Measurements from ENCODE around the gene SMPX. TPM values are rescaled to one million over a fixed set of nuclear protein-coding genes. Genes with fewer than 3 reads are reported as not detected.

Gene SMPX
- total and polyA plus RNA-seq, 2 experiments from 2014 or later, result not detected

- TF ChIP-seq POLR2AphosphoS5 (IDR thresholded peaks at IDR 0.05; ENCODE audit: low read depth) (no peak), ZNF331 (CRISPR knock-in tag; IDR thresholded peaks at IDR 0.05; ENCODE audit: low read depth) (no peak), EZH2 (IDR thresholded peaks at IDR 0.05; ENCODE audit: low read depth, unreplicated experiment) (no peak), STAT1 (IDR thresholded peaks at IDR 0.05; ENCODE audit: unreplicated experiment) (no peak)
Observed at GRCh38 chrX:21725916-21726315, 32.0 kb downstream of the SMPX start (continued).

GRCh38 chrX:21725496-21725895, 32.4 kb downstream of the SMPX start:
- Histone ChIP-seq H3K36me3 (ENCODE audit: insufficient read depth) (no peaks in the 10 kb centered on the region), H3F3A (replicated peaks; ENCODE audit: low read depth) (no peaks in the 10 kb centered on the region), H3K79me2 (replicated peaks; ENCODE audit: insufficient read depth) (no peaks in the 10 kb centered on the region), H3K4me1 (ENCODE audit: insufficient read depth) (no peaks in the 10 kb centered on the region), H4K20me1 (replicated peaks; ENCODE audit: insufficient read depth) (no peaks in the 10 kb centered on the region), H3K4me3 (no peak overlapping the region), H2AFZ (no peak overlapping the region), H3K9me2 (ENCODE audit: insufficient read depth) (no peaks in the 10 kb centered on the region), H3K27me3 (ENCODE audit: insufficient read depth) (no peaks in the 10 kb centered on the region), H3K27ac (ENCODE audit: low read depth) (no peak overlapping the region), H3K4me2 (no peak overlapping the region)
- peak; percentile 53 for ATAC-seq
- DNase-seq (ENCODE audit: low spot score), result peak; percentile 62
- no peaks in the 10 kb centered on the region for H3K27me3 Mint-ChIP-seq (ENCODE audit: insufficient read depth, low read depth, poor library complexity)
- H3K4me1 Mint-ChIP-seq, result no peaks in the 10 kb centered on the region
- no peaks in the 10 kb centered on the region for H3K9me3 Mint-ChIP-seq
- no peaks in the 10 kb centered on the region for H3K36me3 Mint-ChIP-seq (ENCODE audit: low read depth)
- no peak overlapping the region for H3K27ac Mint-ChIP-seq
- H3K4me3 Mint-ChIP-seq, result no peak overlapping the region
- TF ChIP-seq STAT1 (IDR thresholded peaks at IDR 0.05; ENCODE audit: unreplicated experiment) (no peak), ZNF331 (CRISPR knock-in tag; IDR thresholded peaks at IDR 0.05; ENCODE audit: low read depth) (no peak)
- TF ChIP-seq, protein P1, sequence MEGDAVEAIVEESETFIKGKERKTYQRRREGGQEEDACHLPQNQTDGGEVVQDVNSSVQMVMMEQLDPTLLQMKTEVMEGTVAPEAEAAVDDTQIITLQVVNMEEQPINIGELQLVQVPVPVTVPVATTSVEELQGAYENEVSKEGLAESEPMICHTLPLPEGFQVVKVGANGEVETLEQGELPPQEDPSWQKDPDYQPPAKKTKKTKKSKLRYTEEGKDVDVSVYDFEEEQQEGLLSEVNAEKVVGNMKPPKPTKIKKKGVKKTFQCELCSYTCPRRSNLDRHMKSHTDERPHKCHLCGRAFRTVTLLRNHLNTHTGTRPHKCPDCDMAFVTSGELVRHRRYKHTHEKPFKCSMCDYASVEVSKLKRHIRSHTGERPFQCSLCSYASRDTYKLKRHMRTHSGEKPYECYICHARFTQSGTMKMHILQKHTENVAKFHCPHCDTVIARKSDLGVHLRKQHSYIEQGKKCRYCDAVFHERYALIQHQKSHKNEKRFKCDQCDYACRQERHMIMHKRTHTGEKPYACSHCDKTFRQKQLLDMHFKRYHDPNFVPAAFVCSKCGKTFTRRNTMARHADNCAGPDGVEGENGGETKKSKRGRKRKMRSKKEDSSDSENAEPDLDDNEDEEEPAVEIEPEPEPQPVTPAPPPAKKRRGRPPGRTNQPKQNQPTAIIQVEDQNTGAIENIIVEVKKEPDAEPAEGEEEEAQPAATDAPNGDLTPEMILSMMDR (conservative IDR thresholded peaks at IDR 0.05; ENCODE audit: low read depth in 2 of 2), result peak; percentile 62 to 77
- TF ChIP-seq, protein P2, sequence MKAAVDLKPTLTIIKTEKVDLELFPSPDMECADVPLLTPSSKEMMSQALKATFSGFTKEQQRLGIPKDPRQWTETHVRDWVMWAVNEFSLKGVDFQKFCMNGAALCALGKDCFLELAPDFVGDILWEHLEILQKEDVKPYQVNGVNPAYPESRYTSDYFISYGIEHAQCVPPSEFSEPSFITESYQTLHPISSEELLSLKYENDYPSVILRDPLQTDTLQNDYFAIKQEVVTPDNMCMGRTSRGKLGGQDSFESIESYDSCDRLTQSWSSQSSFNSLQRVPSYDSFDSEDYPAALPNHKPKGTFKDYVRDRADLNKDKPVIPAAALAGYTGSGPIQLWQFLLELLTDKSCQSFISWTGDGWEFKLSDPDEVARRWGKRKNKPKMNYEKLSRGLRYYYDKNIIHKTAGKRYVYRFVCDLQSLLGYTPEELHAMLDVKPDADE (IDR thresholded peaks at IDR 0.05), result no peak

DNA sequence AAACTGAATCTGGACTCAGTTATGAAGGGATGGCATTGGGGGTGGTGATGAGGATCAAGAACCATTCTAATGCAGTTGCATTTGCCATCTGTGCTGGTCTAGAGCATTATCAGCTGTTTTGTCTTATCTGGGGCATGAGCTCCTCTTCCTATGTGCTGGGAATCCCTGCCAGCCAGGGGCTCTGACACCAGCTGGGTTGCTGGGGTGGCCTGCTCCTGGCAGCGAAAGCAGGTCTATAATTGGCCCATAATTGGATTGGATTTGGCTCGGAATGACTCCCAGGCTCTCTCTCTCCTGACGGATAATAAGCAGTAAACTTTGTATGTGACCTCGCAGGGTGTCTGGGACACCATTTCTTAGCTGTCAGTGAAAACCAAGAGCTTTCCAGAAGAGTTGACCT, 34.1 kb downstream of the SMPX start:
- Histone ChIP-seq H3K4me2 (no peak overlapping the region), H3K79me2 (replicated peaks; ENCODE audit: insufficient read depth) (no peaks in the 10 kb centered on the region), H3F3A (replicated peaks; ENCODE audit: low read depth) (no peaks in the 10 kb centered on the region), H3K4me3 (no peak overlapping the region), H2AFZ (no peak overlapping the region), H3K36me3 (ENCODE audit: insufficient read depth) (no peaks in the 10 kb centered on the region), H3K27me3 (ENCODE audit: insufficient read depth) (no peaks in the 10 kb centered on the region), H4K20me1 (replicated peaks; ENCODE audit: insufficient read depth) (no peaks in the 10 kb centered on the region), H3K27ac (ENCODE audit: low read depth) (no peak overlapping the region), H3K9me2 (ENCODE audit: insufficient read depth) (no peaks in the 10 kb centered on the region), H3K4me1 (ENCODE audit: insufficient read depth) (no peaks in the 10 kb centered on the region)
- Mint-ChIP-seq H3K36me3 (ENCODE audit: low read depth) (no peaks in the 10 kb centered on the region), H3K27ac (no peak overlapping the region), H3K4me3 (no peak overlapping the region), H3K4me1 (no peaks in the 10 kb centered on the region), H3K9me3 (no peaks in the 10 kb centered on the region), H3K27me3 (ENCODE audit: insufficient read depth, low read depth, poor library complexity) (no peaks in the 10 kb centered on the region)
- ATAC-seq, result no peak
- DNase-seq (ENCODE audit: low spot score), result no peak
- TF ChIP-seq, protein P1 (conservative IDR thresholded peaks at IDR 0.05; ENCODE audit: low read depth in 2 of 2), result no peak
- TF ChIP-seq ZNF462 (CRISPR knock-in tag; IDR thresholded peaks at IDR 0.05) (no peak), NANOG (IDR thresholded peaks at IDR 0.05; ENCODE audit: borderline replicate concordance) (no peak), CREB1 (CRISPR knock-in tag; IDR thresholded peaks at IDR 0.05; ENCODE audit: low read depth) (no peak), POLR2AphosphoS5 (IDR thresholded peaks at IDR 0.05; ENCODE audit: low read depth) (no peak)
